ENCODE data around the gene TMEM170B.

Gene TMEM170B

DNA sequence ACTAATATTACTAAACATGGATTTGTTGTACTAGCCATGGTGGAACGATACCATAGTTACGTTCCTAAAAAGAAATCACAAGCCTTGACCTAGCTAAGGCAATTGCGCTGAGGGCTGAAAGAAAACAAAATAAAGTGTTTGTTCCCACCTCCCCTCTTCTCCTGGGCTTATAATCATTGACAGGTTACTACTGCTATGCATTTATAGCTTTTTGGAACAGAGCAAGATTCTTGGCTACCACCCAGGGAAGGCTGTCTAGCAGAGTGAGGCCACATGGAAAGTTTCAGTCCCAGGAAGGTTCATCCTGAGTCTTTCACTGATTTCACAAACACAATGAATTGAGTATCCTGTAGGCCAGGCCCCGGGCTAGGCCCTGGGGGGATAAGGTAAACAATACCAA is 84.6 kb downstream of the TMEM170B start:
- DNase-seq: no peak

- no peak for DNase-seq
Observed at GRCh38 chr6:11623272-11623671, 85.7 kb downstream of the TMEM170B start.

DNA sequence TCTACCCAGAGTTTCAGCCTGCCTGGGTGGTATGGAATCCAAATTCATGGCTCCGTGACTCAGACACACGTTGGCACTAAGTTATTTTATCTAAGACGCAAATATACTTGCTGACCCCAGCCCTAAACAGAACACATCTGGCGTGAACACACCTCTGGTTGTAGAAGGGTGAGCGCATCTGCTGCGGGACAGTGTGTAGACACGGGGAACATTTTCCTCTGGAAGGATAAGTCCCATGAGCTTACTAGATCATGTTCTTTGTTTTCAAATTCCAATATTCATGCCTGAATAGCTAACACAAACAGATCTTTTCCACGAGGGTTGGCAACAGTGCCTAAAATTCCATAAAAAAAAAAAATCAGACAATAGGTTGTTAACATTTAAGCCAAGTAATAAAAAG is 87.8 kb downstream of the TMEM170B start:
- DNase-seq: no peak

DNA sequence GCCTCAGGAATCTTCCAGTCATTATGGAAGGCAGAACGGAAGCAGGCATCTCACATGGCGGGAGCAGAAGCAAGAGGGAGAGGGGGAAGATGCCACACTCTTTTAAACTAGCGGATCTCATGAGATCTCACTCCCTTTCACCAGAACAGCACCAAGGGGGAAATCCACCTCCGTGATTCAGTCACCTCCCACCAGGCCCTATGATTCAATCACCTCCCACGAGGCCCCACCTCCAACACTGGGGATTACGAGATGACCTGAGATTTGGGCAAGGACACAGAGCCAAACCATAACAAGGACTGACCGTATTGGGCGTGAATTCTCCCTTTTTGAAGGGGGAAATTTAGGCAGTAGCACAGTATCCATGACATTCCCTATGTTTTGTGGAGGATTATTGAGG is 88.8 kb downstream of the TMEM170B start:
- DNase-seq: no peak

GRCh38 chr6:11628562-11628961 is 91.0 kb downstream of the TMEM170B start:
- DNase-seq: no peak

- no peak for DNase-seq
Observed at GRCh38 chr6:11631008-11631407, 93.5 kb downstream of the TMEM170B start.

DNA sequence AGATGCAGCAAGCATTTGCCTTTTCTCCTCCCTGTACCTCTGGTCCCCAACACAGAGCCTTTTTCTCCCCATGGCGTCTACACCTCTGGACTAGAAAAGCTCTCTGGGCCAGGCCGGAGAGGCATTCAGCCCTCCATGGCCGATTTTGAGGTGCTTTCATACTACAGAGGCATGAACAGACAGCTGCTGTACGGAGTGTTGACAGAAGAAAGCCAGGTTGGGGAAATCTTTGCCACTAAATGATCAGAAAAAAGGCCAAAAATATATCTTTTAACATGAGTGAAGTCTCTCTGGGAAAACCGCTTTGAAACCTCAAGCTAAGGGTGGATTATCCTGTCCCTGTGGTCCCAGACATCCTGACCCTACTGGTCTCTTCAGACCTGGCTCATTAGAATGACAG is 94.0 kb downstream of the TMEM170B start:
- no peak for DNase-seq

- no peak for DNase-seq
Observed at GRCh38 chr6:11632231-11632630, 94.7 kb downstream of the TMEM170B start.

DNA sequence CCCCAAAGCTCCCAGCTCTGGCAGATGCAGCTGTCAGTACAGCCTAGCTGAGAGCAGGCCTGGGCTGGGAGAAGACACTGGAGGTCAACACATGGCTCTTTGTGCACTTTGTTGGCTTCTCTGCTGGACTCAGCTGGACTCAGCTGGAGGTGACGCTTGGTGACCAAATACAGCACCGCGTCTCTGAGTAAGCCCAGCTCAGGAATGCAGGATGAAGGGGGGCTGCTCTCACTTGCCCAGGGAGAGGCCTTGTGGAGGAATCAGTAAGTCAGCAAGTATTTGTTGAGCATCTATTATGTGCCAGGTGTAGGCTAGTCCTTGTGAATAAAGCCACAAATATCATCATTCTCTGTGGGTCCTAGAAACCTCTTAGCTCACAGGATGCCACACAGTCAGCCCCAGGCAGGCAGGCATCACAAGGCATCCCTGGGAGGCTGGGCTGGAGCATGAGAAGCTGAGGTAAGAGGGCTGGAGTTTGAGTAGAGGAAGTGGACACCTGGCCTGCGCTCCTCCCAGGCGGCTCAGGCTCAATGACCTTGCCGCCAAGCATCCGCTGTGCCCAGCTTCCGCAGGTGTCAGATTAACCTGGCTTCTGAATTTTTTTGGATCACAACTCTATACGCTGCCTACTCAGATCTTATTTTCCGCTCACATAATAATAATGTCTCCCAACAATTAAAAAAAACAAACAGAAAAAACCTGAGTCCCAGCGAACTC is 95.4 kb downstream of the TMEM170B start:
- no peak for DNase-seq
